Activated CD4-positive, alpha-beta memory T cell treated with anti-CD3 and anti-CD28 coated beads for 36 hours (primary cell): Measurements from ENCODE around the gene GRB2. TPM values are rescaled to one million over a fixed set of nuclear protein-coding genes. Genes with fewer than 3 reads are reported as not detected.
A peak's percentile ranks its signal among the peaks of the same experiment; 100 is the strongest.
"Not testable (repeated sequence)": the region's sequence is repeated elsewhere in the genome, so short reads cannot be mapped to it uniquely, and the experiment has no call there.

Source experiments
- CTCF ChIA-PET: fragments of 350-600 bp; sonication (Branson Sonifier 250); formaldehyde crosslinking; loops from one replicate; lab custom pipeline; 2021; ENCODE audit warnings: antibody characterized with exemption, inconsistent platforms; lab: Charles Lee
- POLR2A ChIA-PET: fragments of 350-600 bp; sonication (Branson Sonifier 250); formaldehyde crosslinking; loops from one replicate; lab custom pipeline; 2021; ENCODE audit warnings: antibody characterized with exemption; lab: Charles Lee
- DNase-seq: peaks from one replicate; pipeline ENCODE4 v3.0.0-alpha.2; 2020
- H3K27ac Mint-ChIP-seq: one replicate; pipeline ENCODE4 v1.8.0; 2021; ENCODE audit warnings: mixed read lengths
- H3K27me3 Mint-ChIP-seq: one replicate; pipeline ENCODE4 v1.8.0; 2021; ENCODE audit warnings: mixed read lengths
- H3K36me3 Mint-ChIP-seq: one replicate; pipeline ENCODE4 v1.8.0; 2021; ENCODE audit warnings: mixed read lengths
- H3K4me1 Mint-ChIP-seq: one replicate; pipeline ENCODE4 v1.8.0; 2021; ENCODE audit warnings: low read depth, mixed read lengths
- H3K4me3 Mint-ChIP-seq: one replicate; pipeline ENCODE4 v1.8.0; 2021; ENCODE audit warnings: mild to moderate bottlenecking, mixed read lengths
- H3K9me3 Mint-ChIP-seq: one replicate; pipeline ENCODE4 v1.8.0; 2021; ENCODE audit warnings: mixed read lengths
- intact Hi-C: fragments of 100-400 bp; cut with micrococcal nuclease; formaldehyde crosslinking; loops from one replicate; pipeline ENCODE4 v1.15.1; 2023
- total RNA-seq, 2 experiments: library from RNA; stranded (reverse); gene quantifications; one replicate each; pipeline ENCODE4 v1.2.3, GENCODE V29; 2021

The GRB2 gene
- total RNA-seq, 2 experiments from 2014 or later: 174 to 182 TPM

GRCh38 chr17:75292810-75293448 lies 112.5 kb downstream of the GRB2 start:
- peaks cover 40% of the 10 kb centered on the region for H3K4me1 Mint-ChIP-seq
- H3K9me3 Mint-ChIP-seq, H3K27me3 Mint-ChIP-seq, DNase-seq, H3K4me3 Mint-ChIP-seq, POLR2A ChIA-PET, H3K36me3 Mint-ChIP-seq, H3K27ac Mint-ChIP-seq: not testable (repeated sequence)
- intact Hi-C loops: loop anchor here (10.0 kb wide), 1 partner anchor 492 kb away; the partner anchor contains the start of gene UNK
- CTCF ChIA-PET: interaction anchor here (0.9 to 1.1 kb wide), 3 partner anchors 22 to 30 kb away, joined by 3 to 4 read pairs (median 3); partner anchors contain the start of gene MIF4GD

GRCh38 chr17:75289832-75290337 lies 115.6 kb downstream of the GRB2 start:
- no peaks in the 10 kb centered on the region for H3K27me3 Mint-ChIP-seq
- peak overlapping the region; percentile 96 for H3K4me3 Mint-ChIP-seq
- H3K9me3 Mint-ChIP-seq: no peaks in the 10 kb centered on the region
- POLR2A ChIA-PET: interaction anchor here (0.8 to 2.8 kb wide), 15 partner anchors 8 to 417 kb away, joined by 3 to 40 read pairs (median 4); partner anchors contain the start of genes FDXR, GGA3, GRB2 and MIF4GD
- intact Hi-C loops: loop anchor here (1.0 to 10.0 kb wide), 12 partner anchors 7 to 495 kb away; partner anchors contain the start of genes CASKIN2, GGA3, GRB2 and MIF4GD
- H3K36me3 Mint-ChIP-seq: peaks cover 20% of the 10 kb centered on the region
- H3K27ac Mint-ChIP-seq: peak overlapping the region; percentile 100
- DNase-seq: peak; percentile 85
- CTCF ChIA-PET: interaction anchor here (0.8 to 2.9 kb wide), 21 partner anchors 8 to 329 kb away, joined by 3 to 56 read pairs (median 7); partner anchors contain the start of genes GGA3, GRB2, MIF4GD and MRPS7
- H3K4me1 Mint-ChIP-seq: peaks cover 27% of the 10 kb centered on the region

- Mint-ChIP-seq H3K27ac (peak within 1 kb of the TSS; percentile 100), H3K4me1 (peaks cover 21% of the 10 kb centered on the region), H3K4me3 (peak within 1 kb of the TSS; percentile 96), H3K9me3 (no peaks in the 10 kb centered on the region), H3K27me3 (no peaks in the 10 kb centered on the region), H3K36me3 (peaks cover 21% of the 10 kb centered on the region)
- peak; percentile 99 for DNase-seq
- CTCF ChIA-PET: interaction anchor here (0.8 to 2.9 kb wide), 23 partner anchors 8 to 328 kb away, joined by 3 to 56 read pairs (median 6); partner anchors contain the start of genes GGA3, GRB2, LLGL2 and MIF4GD
- intact Hi-C loops: loop anchor here (1.0 to 5.0 kb wide), 10 partner anchors 8 to 255 kb away; partner anchors contain the start of genes CASKIN2, GGA3, GRB2 and MIF4GD
- POLR2A ChIA-PET: interaction anchor here (0.8 to 2.8 kb wide), 18 partner anchors 8 to 416 kb away, joined by 3 to 40 read pairs (median 4); partner anchors contain the start of genes FDXR, GGA3, GRB2 and MIF4GD
Measured at GRCh38 chr17:75289115-75289831, 116.2 kb downstream of the GRB2 start, which contains the start of gene SLC25A19. Gene SLC25A19, minus strand, starts transcription at chr17:75289433. Its CDS starts 2,669 bp downstream, at chr17:75286764.

GRCh38 chr17:75288770-75289114 lies 116.7 kb downstream of the GRB2 start:
- ChIA-PET CTCF (interaction anchor here (0.8 to 2.9 kb wide), 21 partner anchors 9 to 328 kb away, joined by 3 to 56 read pairs (median 7); partner anchors contain the start of genes GGA3, GRB2, LLGL2 and MIF4GD), POLR2A (interaction anchor here (0.8 to 2.8 kb wide), 18 partner anchors 9 to 416 kb away, joined by 3 to 40 read pairs (median 4); partner anchors contain the start of genes FDXR, GGA3, GRB2 and MIF4GD)
- Mint-ChIP-seq H3K36me3 (peaks cover 25% of the 10 kb centered on the region), H3K9me3 (no peaks in the 10 kb centered on the region), H3K27me3 (no peaks in the 10 kb centered on the region), H3K27ac (peak overlapping the region; percentile 100), H3K4me3 (peak overlapping the region; percentile 96), H3K4me1 (peaks cover 20% of the 10 kb centered on the region)
- intact Hi-C loops: loop anchor here (1.0 to 5.0 kb wide), 10 partner anchors 9 to 254 kb away; partner anchors contain the start of genes CASKIN2, GGA3, GRB2 and MIF4GD
- peak; percentile 66 for DNase-seq

- H3K27ac Mint-ChIP-seq: peak overlapping the region; percentile 100
Measured at GRCh38 chr17:75288359-75288758, 117.1 kb downstream of the GRB2 start.

GRCh38 chr17:75287221-75287620 lies 118.3 kb downstream of the GRB2 start:
- ChIA-PET CTCF (no interaction called here), POLR2A (no interaction called here)
- Mint-ChIP-seq H3K9me3 (no peaks in the 10 kb centered on the region), H3K27ac (no peak overlapping the region), H3K4me1 (peaks cover 20% of the 10 kb centered on the region), H3K36me3 (peaks cover 30% of the 10 kb centered on the region), H3K4me3 (peak overlapping the region; percentile 8), H3K27me3 (no peaks in the 10 kb centered on the region)
- DNase-seq: no peak
- intact Hi-C loops: loop anchor here (5.0 kb wide), 2 partner anchors 105 to 230 kb away; partner anchors contain the start of genes CASKIN2, SUMO2 and TSEN54

More at GRCh38 chr17:75288359-75288758, 117.1 kb downstream of the GRB2 start:
- Mint-ChIP-seq H3K4me3 (peak overlapping the region; percentile 96), H3K4me1 (peaks cover 20% of the 10 kb centered on the region), H3K27me3 (no peaks in the 10 kb centered on the region), H3K36me3 (peaks cover 28% of the 10 kb centered on the region), H3K9me3 (no peaks in the 10 kb centered on the region)
- ChIA-PET CTCF (interaction anchor here (1.0 to 2.9 kb wide), 11 partner anchors 9 to 327 kb away, joined by 4 to 56 read pairs (median 7); partner anchors contain the start of genes GGA3, MIF4GD, MRPS7 and TSEN54), POLR2A (interaction anchor here (0.9 to 2.8 kb wide), 12 partner anchors 9 to 415 kb away, joined by 3 to 40 read pairs (median 4); partner anchors contain the start of genes FDXR, GGA3, GRB2 and MIF4GD)
- DNase-seq: no peak
- intact Hi-C loops: loop anchor here (5.0 kb wide), 2 partner anchors 106 to 229 kb away; partner anchors contain the start of genes CASKIN2, SUMO2 and TSEN54

GRCh38 chr17:75285123-75285522 lies 120.4 kb downstream of the GRB2 start:
- Mint-ChIP-seq H3K4me3 (no peak overlapping the region), H3K36me3 (peaks cover 36% of the 10 kb centered on the region), H3K27me3 (no peaks in the 10 kb centered on the region), H3K4me1 (peaks cover 17% of the 10 kb centered on the region), H3K27ac (no peak overlapping the region), H3K9me3 (no peaks in the 10 kb centered on the region)
- intact Hi-C loops: loop anchor here (5.0 kb wide), 2 partner anchors 103 to 232 kb away; partner anchors contain the start of genes CASKIN2, SUMO2 and TSEN54
- POLR2A ChIA-PET: interaction anchor here (0.6 kb wide), 1 partner anchor 24 kb away, joined by 3 read pairs; the partner anchor contains the start of gene GGA3
- CTCF ChIA-PET: interaction anchor here (0.5 to 2.6 kb wide), 3 partner anchors 15 to 348 kb away, joined by 3 to 10 read pairs (median 4); partner anchors contain the start of gene MIF4GD
- DNase-seq: no peak

GRCh38 chr17:75280189-75280588 lies 125.3 kb downstream of the GRB2 start:
- POLR2A ChIA-PET, H3K27me3 Mint-ChIP-seq, DNase-seq, intact Hi-C loops, H3K4me1 Mint-ChIP-seq, H3K4me3 Mint-ChIP-seq, H3K27ac Mint-ChIP-seq, CTCF ChIA-PET, H3K9me3 Mint-ChIP-seq: not testable (repeated sequence)
- peaks cover 25% of the 10 kb centered on the region for H3K36me3 Mint-ChIP-seq

GRCh38 chr17:75277664-75278071 lies 127.8 kb downstream of the GRB2 start:
- POLR2A ChIA-PET: interaction anchor here (1.0 to 1.1 kb wide), 2 partner anchors 11 to 12 kb away, joined by 3 to 4 read pairs; partner anchors contain the start of gene SLC25A19

GRCh38 chr17:75273977-75274708 lies 131.3 kb downstream of the GRB2 start:
- Mint-ChIP-seq H3K9me3 (no peaks in the 10 kb centered on the region), H3K27me3 (no peaks in the 10 kb centered on the region), H3K36me3 (peaks cover 17% of the 10 kb centered on the region), H3K27ac (no peak overlapping the region), H3K4me1 (peaks cover 21% of the 10 kb centered on the region), H3K4me3 (no peak overlapping the region)
- intact Hi-C loops: loop anchor here (5.0 kb wide), 1 partner anchor 243 kb away; the partner anchor contains the start of genes CASKIN2 and TSEN54
- no peak for DNase-seq
- POLR2A ChIA-PET: interaction anchor here (0.8 to 1.5 kb wide), 4 partner anchors 12 to 23 kb away, joined by 3 to 7 read pairs (median 4); partner anchors contain the start of genes GGA3, MRPS7 and SLC25A19
- CTCF ChIA-PET: interaction anchor here (1.1 to 6.8 kb wide), 4 partner anchors 15 to 182 kb away, joined by 3 to 41 read pairs (median 6); partner anchors contain the start of gene SLC25A19

More at GRCh38 chr17:75277664-75278071, 127.8 kb downstream of the GRB2 start:
- CTCF ChIA-PET: interaction anchor here (1.0 to 1.4 kb wide), 4 partner anchors 12 to 47 kb away, joined by 3 to 6 read pairs (median 4); partner anchors contain the start of genes GGA3, MRPS7 and SLC25A19
- intact Hi-C loops: no loop called here
- no peak overlapping the region for H3K4me3 Mint-ChIP-seq
- no peaks in the 10 kb centered on the region for H3K9me3 Mint-ChIP-seq
- no peak overlapping the region for H3K27ac Mint-ChIP-seq
- H3K4me1 Mint-ChIP-seq: peaks cover 6% of the 10 kb centered on the region
- DNase-seq: no peak
- H3K36me3 Mint-ChIP-seq: peaks cover 17% of the 10 kb centered on the region
- H3K27me3 Mint-ChIP-seq: no peaks in the 10 kb centered on the region
